Kidney (tissue), 14 donors: ENCODE measurements around the gene NBAS. TPM values are rescaled to one million over a fixed set of nuclear protein-coding genes. Genes with fewer than 3 reads are reported as not detected.
A peak's percentile ranks its signal among the peaks of the same experiment; 100 is the strongest.

Experiments used
- DNase-seq, 5 donors: peaks; one replicate each; pipeline ENCODE4 v3.0.0-alpha.2; 2013 to 2020
- FAIRE-seq: peaks from 2 replicates; lab custom pipeline; 2012; peaks lifted over from hg19 to GRCh38; lab: Jason Lieb, UNC
- H3K27ac ChIP-seq, 2 donors: one replicate each; pipeline ENCODE4 v1.7.0; 2013; ENCODE audit warnings: low read depth in 2 of 2, low read length in 2 of 2, inconsistent platforms in 1 of 2
- H3K27me3 ChIP-seq: one replicate; pipeline ENCODE4 v1.7.1; 2013; ENCODE audit warnings: low read length, inconsistent platforms; ENCODE audit not compliant: control insufficient read depth, insufficient read depth
- H3K36me3 ChIP-seq, 3 donors: one replicate each; pipeline versions ENCODE4 v1.7.0 to v1.7.1; 2013; ENCODE audit warnings: low read length in 3 of 3, control low read depth in 1 of 3, inconsistent platforms in 1 of 3; ENCODE audit not compliant: insufficient read depth in 3 of 3, control insufficient read depth in 2 of 3
- H3K4me1 ChIP-seq, 3 donors: one replicate each; pipeline versions ENCODE4 v1.7.0 to v1.7.1; 2013; ENCODE audit warnings: low read length in 3 of 3, inconsistent platforms in 1 of 3, low read depth in 1 of 3; ENCODE audit not compliant: control insufficient read depth in 2 of 3, insufficient read depth in 2 of 3
- H3K4me3 ChIP-seq, 3 donors: one replicate each; pipeline versions ENCODE4 v1.7.0 to v1.8.1; 2013; ENCODE audit warnings: low read length in 3 of 3, control low read depth in 1 of 3, inconsistent platforms in 1 of 3
- H3K9ac ChIP-seq, 3 donors: one replicate each; pipeline versions ENCODE4 v1.7.0 to v1.7.1; 2013; ENCODE audit warnings: low read length in 3 of 3, control low read depth in 1 of 3, inconsistent platforms in 1 of 3
- H3K9me3 ChIP-seq, 3 donors: one replicate each; pipeline versions ENCODE4 v1.7.0 to v1.7.1; 2013; ENCODE audit warnings: low read length in 3 of 3, control low read depth in 1 of 3, inconsistent platforms in 1 of 3; ENCODE audit not compliant: control insufficient read depth in 2 of 3, insufficient read depth in 1 of 3
- CTCF ChIP-seq: IDR thresholded peaks from 3 replicates; pipeline ENCODE4 v1.5.1; 2012; ENCODE audit warnings: mild to moderate bottlenecking, moderate library complexity, borderline replicate concordance; ENCODE audit not compliant: insufficient read depth; ENCODE audit errors: extremely low read depth
- intact Hi-C: fragments of 100-400 bp; cut with DNase I; formaldehyde crosslinking; loops from one replicate; pipeline ENCODE4 v1.11.1; 2022
- polyA plus RNA-seq: library from polyadenylated mRNA; stranded (reverse); fragments of 350-450 nt; fragmentation: Illumina TruSeq; extraction: RNeasy Lipid Tissue Mini Kit (QIAGEN cat#74804); gene quantifications from one replicate; pipeline ENCODE4 v1.2.3, GENCODE V29; 2014; ENCODE audit warnings: low read depth, low replicate concordance; ENCODE audit not compliant: insufficient read depth
- total RNA-seq: library from RNA; stranded (reverse); fragmentation: NEBNext Ultra II Directional; extraction: Animal tissue kit (Norgen Biotek cat#: 25700); gene quantifications from one replicate; pipeline ENCODE4 v1.2.1, GENCODE V29; 2021
- donor health status: control.
- donor health status: control.
- donor health status: control.
- donor health status: control.
- donor health status: control.
- donor health status: DM: yes; HTN: yes; CAD: no.
- donor health status: Normal renal cell carcinoma (clear cell type).

Gene NBAS
- total and polyA plus RNA-seq, 2 donors from 2014 or later: 40.8 to 44.2 TPM

DNA sequence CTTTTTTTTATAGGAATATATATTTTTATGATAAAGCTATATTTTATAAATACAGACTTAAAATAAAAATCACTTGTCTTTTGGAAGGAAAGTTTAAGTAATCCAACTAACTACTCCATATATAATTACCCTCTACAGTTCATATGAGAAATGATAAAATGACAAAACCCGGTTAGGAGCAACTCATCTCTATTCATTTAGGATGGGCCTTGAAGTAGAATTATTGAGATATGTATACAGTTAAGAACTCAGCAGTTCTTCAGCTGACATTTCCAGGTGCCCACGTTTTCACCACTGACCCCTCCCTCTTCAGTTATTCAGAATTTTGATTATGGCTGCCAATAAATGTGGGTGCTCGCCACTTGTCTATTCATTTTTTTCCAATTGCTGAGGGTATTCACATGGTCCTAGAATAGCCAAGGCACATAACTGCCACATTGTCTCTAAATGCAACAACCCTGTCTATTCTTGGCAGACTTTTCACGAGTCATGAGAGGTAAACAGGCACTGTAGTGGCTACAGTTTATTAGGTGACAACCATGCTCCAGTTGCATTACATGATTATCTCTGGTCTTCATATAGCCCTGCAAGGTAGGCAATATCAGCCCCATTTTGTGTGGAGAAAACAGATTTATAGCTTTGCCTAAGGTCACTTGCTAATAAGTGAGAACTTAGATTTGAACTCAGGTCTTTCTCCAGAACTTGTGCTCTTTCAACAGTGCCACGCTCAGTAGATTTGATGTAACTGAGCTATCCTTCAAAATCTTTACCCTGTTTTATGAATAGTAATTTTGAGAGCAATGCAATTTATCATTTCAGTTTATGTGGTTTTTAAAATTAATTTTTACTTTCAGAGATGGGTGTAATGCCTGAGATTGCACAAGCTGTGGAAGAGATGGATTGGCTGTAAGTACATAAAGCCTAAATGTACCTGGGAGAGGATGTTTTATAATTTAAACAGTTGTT, 33.4 kb upstream of the NBAS start:
- Histone ChIP-seq H3K9me3 (no peaks in the 10 kb centered on the region), H3K36me3 (peaks cover 7 to 23% (median 16%) of the 10 kb centered on the region in 3 donors), H3K27ac (no peak overlapping the region), H3K27me3 (no peaks in the 10 kb centered on the region), H3K4me3 (no peak overlapping the region), H3K4me1 (peaks cover 0 to 10% (median 2%) of the 10 kb centered on the region in 3 donors), H3K9ac (no peak overlapping the region)
- no peak for FAIRE-seq
- DNase-seq: no peak
- intact Hi-C loops: no loop called here
- no peak for TF ChIP-seq CTCF

GRCh38 chr2:15593327-15593705, 32.2 kb upstream of the NBAS start:
- Histone ChIP-seq H3K36me3 (peaks cover 7 to 23% (median 12%) of the 10 kb centered on the region in 3 donors), H3K9ac (peak overlapping the region in 1 of 3 donors; percentile 93), H3K9me3 (no peaks in the 10 kb centered on the region), H3K27ac (no peak overlapping the region), H3K4me3 (peak overlapping the region in 1 of 3 donors; percentile 91), H3K27me3 (no peaks in the 10 kb centered on the region), H3K4me1 (peaks cover 0 to 10% (median 2%) of the 10 kb centered on the region in 3 donors)
- no peak for FAIRE-seq
- DNase-seq: no peak
- TF ChIP-seq CTCF: no peak
- intact Hi-C loops: no loop called here

GRCh38 chr2:15591692-15592463, 30.7 kb upstream of the NBAS start, which contains the start of gene DDX1:
TSS of gene DDX1 (plus strand) at chr2:15591868. CDS start at chr2:15591934, 66 bp downstream.
- TF ChIP-seq CTCF: no peak
- Histone ChIP-seq H3K36me3 (peaks cover 4 to 15% (median 6%) of the 10 kb centered on the region in 3 donors), H3K9me3 (no peaks in the 10 kb centered on the region), H3K4me1 (peaks cover 0 to 10% (median 2%) of the 10 kb centered on the region in 3 donors), H3K4me3 (peak within 1 kb of the TSS; percentile 88 to 97 (median 91)), H3K9ac (peak within 1 kb of the TSS; percentile 90 to 96 (median 93)), H3K27ac (peak within 1 kb of the TSS; percentile 83 to 89), H3K27me3 (no peaks in the 10 kb centered on the region)
- DNase-seq (peak; percentile 89 to 95 (median 93)), FAIRE-seq (no peak)
- intact Hi-C loops: no loop called here
